ENCODE data around the gene PPIL3. TPM values are rescaled to one million over a fixed set of nuclear protein-coding genes. Genes with fewer than 3 reads are reported as not detected.

PPIL3 gene
- total and polyA plus RNA-seq, 9 of the 15 experiments (the other 6 are each of a cell fraction or from before 2014, with no cell fraction given): 22.4 to 66.2 (median 49.0) TPM

DNA sequence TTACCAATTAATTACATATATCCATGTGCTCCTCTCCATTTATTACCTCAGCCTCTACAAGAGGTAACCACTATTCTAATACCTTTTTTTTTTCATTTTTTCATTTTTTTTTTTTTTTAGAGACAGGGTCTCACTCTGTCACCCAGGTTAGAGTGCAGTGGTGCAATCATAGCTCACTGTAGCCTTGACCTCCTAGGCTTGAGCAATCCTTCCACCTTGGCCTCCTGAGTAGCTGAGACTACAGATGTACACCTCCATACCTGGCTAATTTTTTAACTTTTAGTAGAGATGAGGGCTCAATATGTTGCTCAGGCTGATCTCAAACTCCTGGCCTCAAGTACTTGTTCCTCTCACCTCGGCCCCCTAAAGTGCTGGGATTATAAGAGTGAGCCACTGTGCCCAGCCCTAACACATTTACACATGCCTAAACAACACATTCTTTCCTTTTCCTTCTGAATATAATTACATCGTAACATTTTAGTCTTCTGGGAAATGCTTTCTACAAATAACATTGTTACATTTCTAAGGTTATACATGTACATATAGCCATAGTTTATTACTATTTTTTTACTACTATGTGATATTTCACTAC, 10.5 kb downstream of the PPIL3 start (continued):
- TF ChIP-seq TEAD2 (tag; IDR thresholded peaks at IDR 0.05) (no peak), COPS2 (conservative IDR thresholded peaks at IDR 0.05) (no peak), TAL1 (IDR thresholded peaks at IDR 0.05) (no peak), CXXC5 (CRISPR knock-in tag; IDR thresholded peaks at IDR 0.05) (no peak), MTA3 (IDR thresholded peaks at IDR 0.05; ENCODE audit: borderline replicate concordance) (no peak), ETV5 (CRISPR knock-in tag; IDR thresholded peaks at IDR 0.05; ENCODE audit: low read depth) (no peak)
- TF ChIP-seq, protein P1, sequence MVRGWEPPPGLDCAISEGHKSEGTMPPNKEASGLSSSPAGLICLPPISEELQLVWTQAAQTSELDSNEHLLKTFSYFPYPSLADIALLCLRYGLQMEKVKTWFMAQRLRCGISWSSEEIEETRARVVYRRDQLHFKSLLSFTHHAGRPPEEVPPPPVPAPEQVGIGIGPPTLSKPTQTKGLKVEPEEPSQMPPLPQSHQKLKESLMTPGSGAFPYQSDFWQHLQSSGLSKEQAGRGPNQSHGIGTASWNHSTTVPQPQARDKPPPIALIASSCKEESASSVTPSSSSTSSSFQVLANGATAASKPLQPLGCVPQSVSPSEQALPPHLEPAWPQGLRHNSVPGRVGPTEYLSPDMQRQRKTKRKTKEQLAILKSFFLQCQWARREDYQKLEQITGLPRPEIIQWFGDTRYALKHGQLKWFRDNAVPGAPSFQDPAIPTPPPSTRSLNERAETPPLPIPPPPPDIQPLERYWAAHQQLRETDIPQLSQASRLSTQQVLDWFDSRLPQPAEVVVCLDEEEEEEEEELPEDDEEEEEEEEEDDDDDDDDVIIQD (CRISPR knock-in tag; IDR thresholded peaks at IDR 0.05): no peak
- TF ChIP-seq, protein P2, sequence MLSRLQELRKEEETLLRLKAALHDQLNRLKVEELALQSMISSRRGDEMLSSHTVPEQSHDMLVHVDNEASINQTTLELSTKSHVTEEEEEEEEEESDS (CRISPR knock-in tag; IDR thresholded peaks at IDR 0.05): no peak

DNA sequence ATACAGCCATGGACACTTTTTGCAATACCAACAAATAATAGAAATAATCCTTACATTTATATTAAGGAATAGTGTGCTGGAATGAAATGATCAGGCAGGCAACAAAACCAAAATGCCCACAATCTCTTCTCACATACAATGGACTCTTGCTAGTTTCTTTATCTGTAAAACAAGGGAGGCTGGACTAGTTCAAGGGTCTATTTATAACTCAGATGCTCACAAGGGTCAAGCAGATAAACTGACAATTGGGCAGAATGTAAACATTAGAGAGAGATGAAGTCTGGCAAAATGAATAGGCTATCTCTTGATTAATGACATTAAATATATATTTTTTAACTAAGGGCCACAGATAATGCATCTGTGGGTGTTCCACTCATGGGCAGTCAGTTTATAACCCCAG, 11.4 kb downstream of the PPIL3 start:
- Histone ChIP-seq H3K27ac (ENCODE audit: extremely low read depth, low read depth, low read length) (no peak overlapping the region), H3K9me1 (ENCODE audit: control insufficient read depth, insufficient read depth, low read length) (no peaks in the 10 kb centered on the region), H3K79me2 (ENCODE audit: control insufficient read depth, insufficient read depth, low read length) (no peaks in the 10 kb centered on the region), H4K20me1 (replicated peaks; ENCODE audit: control insufficient read depth, insufficient read depth, low read length) (no peaks in the 10 kb centered on the region), H3K9ac (ENCODE audit: insufficient read depth in 1 of 2, low read depth in 2 of 2, low read length in 2 of 2) (no peak overlapping the region), H2AFZ (ENCODE audit: low read depth, low read length) (no peak overlapping the region), H3K9me3 (replicated peaks; ENCODE audit: control insufficient read depth, insufficient read depth, low read depth, low read length) (no peaks in the 10 kb centered on the region), H3K4me1 (replicated peaks in 1 of 2; ENCODE audit: control insufficient read depth in 2 of 2, insufficient read depth in 2 of 2, low read length in 2 of 2) (peaks cover 0 to 5% of the 10 kb centered on the region in 2 experiments; a peak in 2 of 5 replicates), H3K4me3 (no peak overlapping the region), H3K36me3 (ENCODE audit: control insufficient read depth, insufficient read depth, low read length) (peaks cover 68% of the 10 kb centered on the region), H3K27me3 (ENCODE audit: control insufficient read depth in 2 of 2, insufficient read depth in 2 of 2, low read length in 2 of 2) (no peaks in the 10 kb centered on the region), H3K4me2 (ENCODE audit: insufficient read depth, low read length) (no peak overlapping the region; the same call in 1 of the 2 replicates)
- intact Hi-C loops (cut with micrococcal nuclease): no loop called here
- BruUV-seq (replicated peaks): no TSS peak
- in situ Hi-C loops (cut with MboI): no loop called here
- DNase-seq (ENCODE audit: extremely low read depth in 1 of 4, low spot score in 3 of 4): no peak
- ATAC-seq: peak; percentile 46
- FAIRE-seq: no peak
- CTCF ChIA-PET (ENCODE audit: low intra/inter-chr PET ratio): no interaction called here
- POLR2A ChIA-PET: interaction anchor here (1.0 to 1.7 kb wide), 4 partner anchors 10 to 14 kb away, joined by 3 to 6 read pairs (median 4); partner anchors contain the start of genes CLK1, NIF3L1 and PPIL3
- TF ChIP-seq ZNF197 (CRISPR knock-in tag; IDR thresholded peaks at IDR 0.05; ENCODE audit: low read depth) (no peak), BHLHE40 (IDR thresholded peaks at IDR 0.05; ENCODE audit: low read length) (no peak), MEF2A (IDR thresholded peaks at IDR 0.05; ENCODE audit: control insufficient read depth, low read depth, low read length) (peak; percentile 82), NCOR1 (IDR thresholded peaks at IDR 0.05) (peak; percentile 32; the same call in 1 of the 2 replicates), SAP30 (IDR thresholded peaks at IDR 0.05; ENCODE audit: borderline replicate concordance, insufficient read depth, low read depth, low read length, poor library complexity, severe bottlenecking) (no peak), U2AF1 (optimal IDR thresholded peaks at IDR 0.05; ENCODE audit: low read depth, low read length) (no peak), SIX5 (IDR thresholded peaks at IDR 0.05; ENCODE audit: borderline replicate concordance in 1 of 2, insufficient read depth in 1 of 2, low read depth in 1 of 2, low read length in 2 of 2) (no peak), SAFB (IDR thresholded peaks at IDR 0.05; ENCODE audit: borderline replicate concordance, low read depth, low read length) (no peak), FOXJ3 (CRISPR knock-in tag; IDR thresholded peaks at IDR 0.05) (no peak)
- TF ChIP-seq, protein P3, sequence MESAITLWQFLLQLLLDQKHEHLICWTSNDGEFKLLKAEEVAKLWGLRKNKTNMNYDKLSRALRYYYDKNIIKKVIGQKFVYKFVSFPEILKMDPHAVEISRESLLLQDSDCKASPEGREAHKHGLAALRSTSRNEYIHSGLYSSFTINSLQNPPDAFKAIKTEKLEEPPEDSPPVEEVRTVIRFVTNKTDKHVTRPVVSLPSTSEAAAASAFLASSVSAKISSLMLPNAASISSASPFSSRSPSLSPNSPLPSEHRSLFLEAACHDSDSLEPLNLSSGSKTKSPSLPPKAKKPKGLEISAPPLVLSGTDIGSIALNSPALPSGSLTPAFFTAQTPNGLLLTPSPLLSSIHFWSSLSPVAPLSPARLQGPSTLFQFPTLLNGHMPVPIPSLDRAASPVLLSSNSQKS (CRISPR knock-in tag; IDR thresholded peaks at IDR 0.05): no peak
